ENCODE data around the gene CNTNAP5. TPM values are rescaled to one million over a fixed set of nuclear protein-coding genes. Genes with fewer than 3 reads are reported as not detected.

CNTNAP5 gene
- total RNA-seq, 3 donors from 2014 or later = 3.3 TPM; not detected in 2

DNA sequence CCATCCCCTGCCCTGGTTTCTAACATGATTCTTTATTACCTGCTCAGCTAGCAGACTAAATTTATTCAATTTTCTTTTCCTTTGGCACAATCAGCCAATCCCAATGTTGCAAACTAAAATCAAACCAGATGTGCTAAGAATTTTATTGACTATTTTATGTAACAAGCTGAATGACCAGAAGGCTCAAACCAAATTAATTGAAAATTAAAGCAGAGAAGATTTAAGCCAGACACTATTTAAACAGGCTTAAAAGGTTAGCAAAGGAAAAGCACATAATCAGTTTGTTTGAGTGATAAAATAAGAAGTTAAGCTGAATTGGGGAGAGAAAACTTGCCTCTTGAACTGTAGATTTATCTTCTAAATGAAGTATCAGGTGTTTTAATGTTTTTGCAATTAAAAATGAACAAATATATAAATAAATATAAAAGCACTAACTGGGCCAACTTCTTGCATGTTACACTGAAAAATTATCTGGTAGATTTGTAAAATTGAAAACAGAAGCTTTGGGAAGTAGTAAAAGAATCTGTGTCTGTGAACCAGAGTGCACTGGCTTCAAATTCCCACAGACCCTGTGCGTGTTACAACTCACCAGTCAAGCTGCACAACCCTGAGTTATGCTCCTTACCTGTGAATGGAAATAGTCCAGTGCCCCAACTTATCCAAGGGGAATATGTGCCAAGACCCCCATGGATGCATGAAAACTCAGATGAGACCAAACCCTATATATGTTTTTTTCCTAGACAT lies 283.4 kb downstream of the CNTNAP5 start:
- no peaks in the 10 kb centered on the region for H3K9me3 ChIP-seq
- no peaks in the 10 kb centered on the region for H3K36me3 ChIP-seq (ENCODE audit: low read depth)
- no peaks in the 10 kb centered on the region for H3K4me1 ChIP-seq (ENCODE audit: low read depth)
- DNase-seq (no peak), ATAC-seq (no peak)
- intact Hi-C loops (cut with DNase I, micrococcal nuclease) = no loop called here
- TF ChIP-seq, protein P1, sequence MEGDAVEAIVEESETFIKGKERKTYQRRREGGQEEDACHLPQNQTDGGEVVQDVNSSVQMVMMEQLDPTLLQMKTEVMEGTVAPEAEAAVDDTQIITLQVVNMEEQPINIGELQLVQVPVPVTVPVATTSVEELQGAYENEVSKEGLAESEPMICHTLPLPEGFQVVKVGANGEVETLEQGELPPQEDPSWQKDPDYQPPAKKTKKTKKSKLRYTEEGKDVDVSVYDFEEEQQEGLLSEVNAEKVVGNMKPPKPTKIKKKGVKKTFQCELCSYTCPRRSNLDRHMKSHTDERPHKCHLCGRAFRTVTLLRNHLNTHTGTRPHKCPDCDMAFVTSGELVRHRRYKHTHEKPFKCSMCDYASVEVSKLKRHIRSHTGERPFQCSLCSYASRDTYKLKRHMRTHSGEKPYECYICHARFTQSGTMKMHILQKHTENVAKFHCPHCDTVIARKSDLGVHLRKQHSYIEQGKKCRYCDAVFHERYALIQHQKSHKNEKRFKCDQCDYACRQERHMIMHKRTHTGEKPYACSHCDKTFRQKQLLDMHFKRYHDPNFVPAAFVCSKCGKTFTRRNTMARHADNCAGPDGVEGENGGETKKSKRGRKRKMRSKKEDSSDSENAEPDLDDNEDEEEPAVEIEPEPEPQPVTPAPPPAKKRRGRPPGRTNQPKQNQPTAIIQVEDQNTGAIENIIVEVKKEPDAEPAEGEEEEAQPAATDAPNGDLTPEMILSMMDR (IDR thresholded peaks at IDR 0.05) = no peak
- H3K4me3 ChIP-seq = no peak overlapping the region

GRCh38 chr2:124309563-124310138 lies 284.6 kb downstream of the CNTNAP5 start:
- no peaks in the 10 kb centered on the region for H3K9me3 ChIP-seq
- ATAC-seq = no peak
- H3K4me1 ChIP-seq (ENCODE audit: low read depth) = no peaks in the 10 kb centered on the region
- no peak for DNase-seq
- H3K36me3 ChIP-seq (ENCODE audit: low read depth) = no peaks in the 10 kb centered on the region
- intact Hi-C loops (cut with DNase I, micrococcal nuclease) = no loop called here
- TF ChIP-seq, protein P1 (IDR thresholded peaks at IDR 0.05) = no peak
- H3K4me3 ChIP-seq = no peak overlapping the region

DNA sequence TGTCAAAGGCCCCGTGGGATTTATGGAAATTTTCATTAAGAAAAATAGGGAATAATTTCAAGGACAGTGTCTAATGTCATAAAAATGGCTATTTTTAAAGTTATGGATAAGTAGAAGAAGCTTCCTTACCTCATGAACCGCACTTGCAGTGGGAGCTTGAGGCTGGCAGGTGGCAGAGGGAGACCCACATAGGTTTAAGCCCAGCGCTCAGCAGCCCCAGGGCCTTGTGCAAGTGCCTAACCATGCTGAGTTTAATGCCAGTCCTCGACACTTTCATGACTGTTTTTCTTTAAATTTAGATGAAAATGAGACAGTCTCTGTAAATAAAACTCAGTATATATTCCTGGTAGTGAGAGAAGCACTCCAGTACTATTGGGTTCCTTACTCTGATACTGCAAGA lies 285.6 kb downstream of the CNTNAP5 start:
- TF ChIP-seq, protein P1 (IDR thresholded peaks at IDR 0.05) = no peak
- no peak for DNase-seq
- H3K4me3 ChIP-seq = no peak overlapping the region
- H3K4me1 ChIP-seq (ENCODE audit: low read depth) = no peaks in the 10 kb centered on the region
- H3K9me3 ChIP-seq = no peaks in the 10 kb centered on the region
- intact Hi-C loops (cut with DNase I, micrococcal nuclease) = no loop called here
- H3K36me3 ChIP-seq (ENCODE audit: low read depth) = no peaks in the 10 kb centered on the region
- ATAC-seq = no peak

- no peak for ATAC-seq
- Histone ChIP-seq H3K4me1 (ENCODE audit: low read depth) (no peaks in the 10 kb centered on the region), H3K36me3 (ENCODE audit: low read depth) (no peaks in the 10 kb centered on the region), H3K4me3 (no peak overlapping the region), H3K9me3 (no peaks in the 10 kb centered on the region)
- TF ChIP-seq, protein P1 (IDR thresholded peaks at IDR 0.05) = no peak
- intact Hi-C loops (cut with DNase I, micrococcal nuclease) = no loop called here
- DNase-seq = no peak
Measured at GRCh38 chr2:124314084-124314483, 289.0 kb downstream of the CNTNAP5 start.

DNA sequence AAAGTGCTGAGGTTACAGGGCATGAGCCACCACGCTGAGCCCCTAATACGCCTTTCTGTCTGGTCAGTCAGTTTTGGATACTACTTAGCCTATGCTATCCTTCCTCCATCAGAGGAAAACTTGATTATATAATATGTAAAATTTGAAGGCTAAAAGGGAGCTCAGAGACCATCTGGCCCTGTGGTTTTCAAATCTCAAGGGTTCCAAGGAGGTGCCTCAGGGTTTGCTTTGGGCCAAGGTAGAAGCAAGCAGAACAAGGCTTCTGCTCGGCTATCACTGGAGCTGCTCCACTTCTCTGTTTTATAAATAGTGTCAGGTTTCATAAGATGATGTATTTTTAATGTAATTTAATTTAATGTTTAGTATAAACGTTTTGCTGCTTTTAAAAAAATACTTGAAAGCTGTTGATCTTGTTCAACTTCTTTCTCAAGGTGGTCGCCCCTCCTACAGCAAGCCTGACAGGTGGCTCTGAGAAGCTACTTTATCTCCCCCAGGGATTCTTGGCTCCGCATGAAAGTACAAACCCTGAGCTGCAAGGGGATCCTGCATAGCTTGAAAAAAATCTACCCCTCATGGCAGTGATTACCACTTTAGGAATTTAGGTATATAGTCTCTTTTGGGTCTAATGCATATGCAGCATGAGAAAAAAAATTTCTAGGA lies 290.3 kb downstream of the CNTNAP5 start:
- DNase-seq = no peak
- H3K9me3 ChIP-seq = no peaks in the 10 kb centered on the region
- no peaks in the 10 kb centered on the region for H3K4me1 ChIP-seq (ENCODE audit: low read depth)
- ATAC-seq = no peak
- H3K36me3 ChIP-seq (ENCODE audit: low read depth) = no peaks in the 10 kb centered on the region
- TF ChIP-seq, protein P1 (IDR thresholded peaks at IDR 0.05) = no peak
- intact Hi-C loops (cut with DNase I, micrococcal nuclease) = no loop called here
- H3K4me3 ChIP-seq = no peak overlapping the region
